HG02938 (cell line): Measurements from ENCODE around the gene CDC42BPA.
"Not testable (repeated sequence)": the region's sequence is repeated elsewhere in the genome, so short reads cannot be mapped to it uniquely, and the experiment has no call there.

Source experiments
- ATAC-seq: cut with Tn5 transposase; IDR thresholded peaks from one replicate; pipeline ENCODE4 v1.9.1; 2021; ENCODE audit warnings: mild to moderate bottlenecking, moderate library complexity; ENCODE audit not compliant: unreplicated experiment

CDC42BPA gene

DNA sequence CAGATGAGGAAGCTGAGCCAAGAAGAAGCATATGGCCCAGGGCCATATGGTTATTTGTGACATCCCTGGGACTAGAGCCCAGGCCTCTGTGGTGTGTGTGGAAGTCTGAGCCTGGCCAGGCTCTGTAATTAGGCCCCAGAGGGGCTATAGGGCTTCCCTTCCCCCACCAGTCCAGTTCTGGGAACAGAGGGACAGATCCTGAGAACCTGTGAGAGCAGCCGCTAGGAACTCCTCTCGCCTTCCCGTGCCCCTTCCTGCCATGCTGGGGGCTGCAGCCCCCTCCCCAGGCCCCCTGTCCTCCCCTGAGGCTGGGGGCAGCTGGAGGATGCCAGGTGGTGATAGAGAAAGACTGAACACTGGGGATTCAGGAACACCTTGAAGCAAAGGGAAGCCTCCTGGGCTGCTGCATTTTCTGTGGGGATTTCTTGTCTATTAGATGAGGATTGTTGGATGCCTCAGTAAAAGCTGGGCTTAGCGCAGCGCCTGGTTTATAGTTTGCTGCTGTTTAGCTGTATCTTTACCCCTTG is 344.9 kb downstream of the CDC42BPA start:
- ATAC-seq = no peak

DNA sequence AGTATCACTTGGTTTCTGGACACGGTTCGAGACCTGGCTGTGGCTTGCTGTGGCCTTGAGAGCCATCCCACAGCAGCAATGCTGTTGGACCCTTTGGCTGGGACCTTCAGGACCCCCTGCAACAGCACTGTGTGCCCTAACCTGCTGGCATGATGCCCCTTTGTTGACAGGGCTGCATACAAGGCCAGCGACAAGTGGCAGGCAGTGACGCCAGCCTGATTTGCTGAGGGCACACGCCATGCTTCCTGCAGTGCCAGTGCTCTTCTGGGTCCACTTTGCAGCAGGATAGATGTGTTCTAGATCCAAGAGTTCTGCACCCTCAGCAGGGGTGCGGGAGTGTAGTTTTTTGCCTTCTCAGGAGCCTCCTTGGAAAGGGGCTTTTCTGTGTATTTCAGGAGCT is 345.4 kb downstream of the CDC42BPA start:
- no peak for ATAC-seq

DNA sequence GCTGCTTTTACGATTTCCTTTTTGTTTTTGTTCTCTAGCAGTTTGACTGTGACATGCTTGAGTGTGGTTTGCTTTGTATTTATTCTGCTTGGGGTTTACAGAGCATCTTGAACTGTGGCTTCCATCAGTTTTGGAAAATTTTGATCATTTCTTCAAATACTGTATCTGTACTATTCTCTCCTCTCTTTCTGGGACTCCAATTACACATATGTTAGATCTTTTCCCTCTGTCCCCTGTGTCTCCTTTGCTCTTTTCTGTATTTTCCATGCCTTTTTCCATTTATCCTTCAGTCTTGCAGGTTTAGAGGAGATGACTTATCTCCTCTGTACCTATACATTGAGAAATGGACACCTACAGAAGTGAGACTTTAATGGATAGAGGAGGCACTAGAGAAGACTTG is 346.5 kb downstream of the CDC42BPA start:
- ATAC-seq = no peak

DNA sequence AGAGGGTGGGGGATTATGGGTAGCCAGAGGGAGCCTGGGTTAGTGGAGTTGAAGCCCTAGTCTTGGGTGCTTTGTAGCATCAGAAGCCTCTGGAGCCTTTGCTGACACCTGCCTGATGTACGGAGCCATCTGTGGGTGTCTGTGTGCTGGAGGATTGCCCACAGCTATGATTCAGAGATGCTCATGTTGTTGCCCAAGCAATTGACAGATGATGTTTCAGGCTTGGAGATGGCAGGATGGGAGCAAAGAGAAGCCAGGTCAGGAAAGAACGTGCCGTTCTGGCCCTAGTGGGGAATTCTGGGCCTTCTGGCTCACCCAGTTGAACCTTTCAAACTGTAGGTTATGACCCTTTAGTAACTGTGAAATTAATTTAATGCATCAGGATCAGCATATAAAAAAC is 350.6 kb downstream of the CDC42BPA start:
- ATAC-seq = no peak

DNA sequence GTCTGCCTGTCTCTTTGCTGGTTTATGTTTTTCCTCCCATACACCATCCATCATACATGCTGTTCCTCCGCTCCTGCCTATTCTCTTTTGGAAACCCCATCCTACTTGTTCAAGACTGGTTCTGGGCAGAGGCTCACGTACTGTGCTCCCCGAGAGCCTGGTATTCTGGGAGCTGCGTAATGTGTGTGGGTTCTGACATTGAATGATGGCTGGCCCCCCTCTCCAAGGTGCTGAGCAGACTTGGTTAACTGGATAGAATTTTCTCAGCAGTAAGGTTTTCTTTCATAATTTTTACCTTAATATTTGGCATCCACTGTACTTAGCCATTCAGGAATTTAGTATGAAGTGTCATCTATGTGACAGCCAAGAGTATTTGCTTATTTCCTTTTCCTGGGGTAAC is 351.6 kb downstream of the CDC42BPA start:
- no peak for ATAC-seq

DNA sequence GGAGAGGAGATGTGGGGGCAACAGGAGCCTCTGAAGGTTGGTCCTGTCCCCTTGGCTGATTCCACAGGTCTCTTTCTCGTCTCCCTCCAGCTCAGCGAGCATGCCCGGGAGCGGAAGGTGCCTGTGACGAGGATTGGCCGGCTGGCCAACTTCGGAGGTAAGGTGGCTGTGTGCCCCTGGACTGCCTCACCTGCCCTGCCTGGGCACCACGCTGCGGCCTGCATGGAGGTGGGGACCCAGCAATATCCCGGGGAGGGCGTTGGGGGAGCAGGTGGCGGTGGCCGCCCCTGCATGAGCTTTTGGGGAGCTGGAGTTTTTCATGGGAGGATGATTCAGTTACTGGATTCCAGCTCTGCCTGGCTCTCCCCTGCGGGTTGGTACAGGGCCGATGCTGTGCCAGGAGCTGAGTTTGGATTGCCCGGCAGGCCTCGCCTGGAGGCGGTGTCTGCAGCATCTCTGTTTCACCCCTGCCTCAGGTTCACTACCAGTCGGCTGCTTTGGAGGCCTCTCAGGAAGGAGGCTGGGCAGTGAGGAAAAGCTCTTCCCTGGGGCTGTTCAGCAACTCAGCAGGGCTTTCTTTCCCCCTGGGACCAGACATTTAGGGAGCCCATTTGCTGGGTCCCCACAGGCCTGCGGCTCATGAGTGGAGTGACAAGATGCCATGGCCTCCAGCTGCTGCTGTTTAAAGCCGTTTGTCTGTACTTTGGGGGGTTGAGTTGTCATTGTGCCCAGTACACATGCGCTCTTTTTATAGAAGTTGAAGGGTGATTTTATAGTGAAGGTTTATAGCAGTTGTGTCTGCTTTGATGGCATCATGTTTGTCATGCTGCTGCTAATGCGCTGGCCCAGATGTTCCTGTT is 352.5 kb downstream of the CDC42BPA start:
- no peak for ATAC-seq

DNA sequence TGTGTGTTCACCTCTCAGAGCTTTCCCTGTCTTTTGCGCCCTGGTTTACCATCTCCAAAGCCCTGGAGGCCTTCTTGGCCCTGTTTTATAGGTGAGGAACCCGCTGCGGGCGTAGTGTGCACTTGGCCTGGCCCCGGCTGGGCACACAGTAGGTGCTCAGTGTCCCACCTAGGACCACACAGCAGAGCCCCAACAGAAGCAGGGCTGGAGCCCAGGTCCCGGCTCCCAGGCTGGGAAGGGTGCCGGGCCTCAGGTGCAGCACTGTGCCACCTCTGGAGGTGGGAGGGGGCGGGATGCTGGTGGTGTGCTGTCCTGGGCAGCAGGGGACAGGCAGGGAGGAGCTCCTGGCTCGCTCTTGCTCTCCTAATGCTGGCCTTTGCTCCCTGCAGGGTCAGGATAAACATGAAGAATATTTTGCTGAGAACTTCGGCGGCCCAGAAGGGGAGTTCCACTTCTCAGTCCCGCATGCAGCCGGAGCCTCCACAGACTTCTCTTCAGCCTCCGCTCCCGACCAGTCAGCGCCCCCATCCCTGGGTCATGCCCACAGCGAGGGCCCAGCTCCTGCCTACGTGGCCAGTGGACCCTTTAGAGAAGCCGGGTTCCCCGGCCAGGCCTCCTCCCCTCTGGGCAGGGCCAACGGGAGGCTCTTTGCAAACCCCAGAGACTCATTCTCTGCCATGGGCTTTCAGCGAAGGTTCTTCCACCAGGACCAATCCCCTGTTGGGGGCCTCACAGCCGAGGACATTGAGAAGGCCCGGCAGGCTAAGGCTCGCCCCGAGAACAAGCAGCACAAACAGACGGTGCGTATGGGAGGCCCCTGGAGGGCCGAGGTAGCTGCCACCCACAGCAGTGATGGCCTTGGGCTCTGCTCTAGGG is 353.4 kb downstream of the CDC42BPA start:
- ATAC-seq = no peak

DNA sequence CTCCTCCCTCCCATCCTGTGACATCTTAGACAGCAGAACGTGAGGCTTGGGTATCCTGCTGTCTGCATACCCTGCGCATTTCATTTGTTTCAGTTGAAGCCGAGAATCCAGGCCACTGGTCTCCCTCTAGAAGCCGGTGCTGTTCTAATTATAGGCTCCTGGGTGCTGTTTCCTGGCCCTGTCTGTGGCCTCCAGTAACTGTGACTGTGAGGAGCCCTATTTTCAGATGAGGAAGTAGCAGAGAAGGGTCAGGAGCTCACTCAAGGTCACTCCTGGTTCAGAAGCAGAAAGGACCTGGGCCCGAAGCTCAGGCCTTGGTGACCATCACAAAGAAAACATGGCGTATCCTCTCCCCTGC is 354.2 kb downstream of the CDC42BPA start:
- ATAC-seq = no peak

DNA sequence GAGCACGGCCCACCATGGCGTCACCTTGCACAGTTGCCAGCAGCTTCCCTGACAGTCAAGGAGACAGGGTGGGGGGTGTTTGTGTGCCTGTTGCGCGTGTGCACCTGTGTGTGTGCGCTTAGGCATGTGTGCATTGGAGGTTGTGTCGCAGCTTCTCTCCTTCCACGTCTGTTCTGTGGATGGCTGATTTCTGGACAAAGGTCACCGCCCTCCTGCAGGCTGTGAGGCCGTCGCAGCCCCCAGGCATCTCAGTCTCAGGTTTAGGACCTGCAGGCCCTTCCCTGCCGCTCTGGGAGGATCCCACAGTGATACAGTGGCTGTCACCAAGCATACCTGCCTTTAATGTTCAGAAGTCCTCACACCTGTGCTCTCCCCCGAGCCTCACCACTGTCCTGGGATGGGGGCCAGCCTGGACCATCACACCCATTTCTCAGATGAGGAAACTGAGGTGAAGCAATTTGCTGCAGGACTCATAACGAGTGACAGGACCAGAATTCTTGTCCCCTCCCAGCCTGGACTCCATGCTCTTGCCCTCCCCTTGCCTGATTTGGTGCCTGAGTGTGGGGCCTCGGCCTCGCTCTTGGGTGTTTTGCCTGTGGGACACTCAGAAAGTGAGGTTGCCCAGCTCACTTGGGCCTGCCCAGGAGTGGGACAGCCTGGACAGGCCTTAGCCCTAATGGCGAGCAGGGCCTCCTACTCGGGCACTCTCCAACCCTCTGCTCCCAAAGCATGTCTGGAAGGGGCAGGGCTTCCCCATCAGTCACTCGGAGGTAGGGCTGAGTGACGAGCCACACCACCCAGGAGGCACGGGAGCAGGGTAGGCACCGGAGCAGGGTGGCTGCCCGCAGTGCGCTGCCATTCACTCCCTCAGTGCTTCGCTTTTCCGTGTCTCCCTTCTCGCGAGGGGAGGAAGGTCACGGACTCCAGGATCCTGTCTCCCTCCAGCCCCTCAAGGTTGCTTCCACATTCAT is 355.6 kb downstream of the CDC42BPA start:
- no peak for ATAC-seq

DNA sequence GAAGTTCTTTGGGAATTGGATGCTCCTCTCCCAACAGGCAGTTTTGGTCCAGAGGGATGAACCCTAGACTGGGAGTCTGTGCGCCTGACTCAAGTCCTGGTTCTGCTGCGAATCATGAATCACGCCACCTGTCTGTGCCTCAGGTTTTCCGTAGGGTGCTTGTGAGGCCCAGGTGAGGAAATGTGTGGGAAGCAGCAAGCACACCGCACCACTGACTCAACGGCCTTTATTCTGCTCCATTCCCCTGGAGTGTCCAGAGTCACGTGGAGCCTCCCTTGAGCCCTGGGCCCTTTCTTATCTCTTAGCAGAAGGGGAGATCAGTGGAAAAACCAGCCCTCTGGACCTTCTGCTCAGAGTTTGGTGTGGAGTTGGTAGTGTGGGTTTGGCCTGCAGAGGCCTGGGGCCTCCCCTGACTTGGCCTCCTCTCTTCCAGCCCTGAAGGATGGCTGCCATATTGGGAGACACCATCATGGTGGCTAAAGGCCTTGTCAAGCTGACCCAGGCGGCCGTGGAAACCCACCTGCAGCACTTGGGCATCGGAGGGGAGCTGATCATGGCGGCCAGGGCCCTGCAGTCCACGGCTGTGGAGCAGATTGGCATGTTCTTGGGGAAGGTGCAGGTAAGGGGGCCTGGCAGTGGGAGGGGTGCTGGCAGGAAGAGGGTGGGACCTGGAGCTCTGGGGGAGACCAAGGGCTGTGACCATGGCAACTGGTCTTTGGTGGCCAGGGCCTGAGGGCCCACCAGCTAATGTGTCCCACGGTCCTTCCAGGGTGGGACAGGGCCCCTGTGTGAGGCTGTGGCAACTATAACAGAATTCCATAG is 357.1 kb downstream of the CDC42BPA start:
- ATAC-seq = no peak

DNA sequence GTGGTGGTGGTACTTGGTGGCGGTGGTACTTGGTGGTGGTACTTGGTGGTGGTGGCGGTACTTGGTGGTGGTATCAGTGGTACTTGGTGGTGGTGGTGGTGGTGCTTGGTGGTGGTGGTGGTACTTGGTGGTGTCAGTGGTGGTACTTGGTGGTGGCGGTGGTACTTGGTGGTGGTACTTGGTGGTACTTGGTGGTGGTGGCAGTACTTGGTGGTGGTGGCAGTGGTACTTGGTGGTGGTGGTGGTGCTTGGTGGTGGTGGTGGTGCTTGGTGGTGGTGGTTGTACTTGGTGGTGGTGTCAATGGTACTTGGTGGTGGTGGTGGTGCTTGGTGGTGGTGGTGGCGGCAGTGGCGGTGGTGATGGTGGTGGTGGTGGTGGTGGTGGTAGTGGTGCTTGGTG is 358.0 kb downstream of the CDC42BPA start:
- ATAC-seq = no peak

DNA sequence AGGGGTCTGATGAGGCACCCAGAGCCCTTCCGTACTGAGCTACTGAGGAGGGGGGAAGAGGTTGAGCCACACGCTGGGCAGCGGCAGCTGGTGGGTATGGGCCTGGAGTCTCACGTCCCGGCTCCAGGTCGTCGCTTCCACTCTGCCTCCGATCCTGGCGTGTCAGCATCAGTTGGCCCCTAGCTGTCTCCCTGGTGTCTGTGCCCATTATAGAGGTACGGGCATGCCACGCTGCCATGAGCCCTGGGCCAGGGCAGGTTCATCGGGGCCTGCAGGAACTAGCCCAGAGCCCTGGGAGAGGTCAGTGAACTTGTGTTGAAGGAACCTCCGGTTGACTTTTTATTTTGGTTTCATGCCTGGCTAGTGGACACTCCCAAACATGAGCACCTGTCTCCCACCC is 360.0 kb downstream of the CDC42BPA start:
- no peak for ATAC-seq

DNA sequence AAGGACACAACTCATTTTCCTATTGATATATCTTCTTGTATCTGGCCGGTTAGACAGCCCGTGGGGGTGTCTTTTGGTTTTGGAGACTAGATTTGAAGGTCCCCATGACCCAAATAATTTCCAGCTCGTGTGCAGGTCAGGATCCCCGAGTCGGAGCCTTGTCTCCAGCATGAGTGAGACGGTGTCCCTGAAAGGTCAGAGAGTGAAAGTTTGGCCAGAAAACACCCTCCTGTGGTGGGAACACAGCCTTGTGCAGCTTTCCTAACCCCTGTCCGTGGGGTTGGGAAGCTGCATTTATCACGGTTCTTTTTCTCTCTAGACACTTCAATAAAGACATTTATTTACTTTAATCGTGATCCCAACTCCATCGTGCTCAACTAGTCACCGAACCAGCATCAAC is 360.6 kb downstream of the CDC42BPA start:
- no peak for ATAC-seq

DNA sequence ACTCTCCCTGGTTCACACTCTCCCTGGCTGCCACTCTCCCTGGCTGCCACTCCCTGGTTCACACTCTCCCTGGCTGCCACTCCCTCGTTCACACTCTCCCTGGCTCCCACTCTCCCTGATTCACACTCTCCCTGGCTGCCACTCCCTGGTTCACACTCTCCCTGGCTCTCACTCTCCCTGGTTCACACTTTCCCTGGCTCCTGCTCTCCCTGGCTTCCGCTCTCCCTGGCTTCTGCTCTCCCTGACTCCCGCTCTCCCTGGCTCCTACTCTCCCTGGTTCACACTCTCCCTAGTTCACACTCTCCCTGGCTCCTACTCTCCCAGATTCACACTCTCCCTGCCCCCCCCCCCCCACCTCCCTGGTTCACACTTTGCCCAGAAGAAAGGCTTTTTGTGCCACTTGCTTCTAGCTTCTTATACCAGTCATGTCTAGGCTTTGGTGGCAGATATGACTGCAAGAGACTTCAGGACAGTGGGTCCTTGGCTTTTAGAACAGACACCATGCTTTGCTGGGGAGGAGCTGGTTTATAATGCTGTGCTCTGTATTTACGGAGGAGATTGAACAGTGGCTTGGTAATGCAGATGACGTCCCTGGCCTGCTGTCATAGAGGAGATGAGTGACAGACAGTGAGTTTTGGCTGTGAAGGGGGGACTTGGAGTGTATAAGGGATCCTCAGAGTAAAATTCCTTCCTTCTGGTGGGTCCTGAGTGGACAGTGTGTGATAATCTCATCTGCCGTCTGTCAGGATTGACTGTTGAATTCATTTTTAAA is 361.2 kb downstream of the CDC42BPA start:
- ATAC-seq = no peak

DNA sequence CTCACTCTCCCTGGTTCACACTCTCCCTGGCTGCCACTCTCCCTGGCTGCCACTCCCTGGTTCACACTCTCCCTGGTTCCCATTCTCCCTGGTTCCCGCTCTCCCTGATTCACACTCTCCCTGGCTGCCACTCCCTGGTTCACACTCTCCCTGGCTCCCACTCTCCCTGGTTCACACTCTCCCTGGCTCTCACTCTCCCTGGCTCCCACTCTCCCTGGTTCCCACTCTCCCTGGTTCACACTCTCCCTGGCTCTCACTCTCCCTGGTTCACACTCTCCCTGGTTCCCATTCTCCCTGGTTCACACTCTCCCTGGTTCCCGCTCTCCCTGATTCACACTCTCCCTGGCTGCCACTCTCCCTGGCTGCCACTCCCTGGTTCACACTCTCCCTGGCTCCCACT is 362.4 kb downstream of the CDC42BPA start:
- not testable (repeated sequence) for ATAC-seq

DNA sequence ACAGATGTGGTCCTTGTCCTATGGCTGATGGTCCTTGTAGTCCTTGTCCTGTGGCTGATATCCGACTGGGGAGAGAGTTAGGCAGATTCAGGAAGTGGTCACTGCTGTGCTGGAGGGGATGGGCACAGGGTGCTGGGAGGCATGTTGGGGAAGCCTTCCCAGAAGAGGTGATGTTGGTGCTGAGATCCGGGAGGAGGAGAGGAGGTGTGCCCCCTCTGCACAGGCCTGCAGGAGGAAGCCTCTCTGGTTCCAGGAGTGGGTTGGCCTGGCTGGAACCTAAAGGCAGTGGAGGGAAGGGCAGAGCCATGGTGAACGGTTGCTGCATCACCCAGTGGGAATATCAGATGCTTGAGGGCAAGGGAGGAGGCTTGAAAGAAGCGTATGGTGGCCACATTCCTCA is 363.5 kb downstream of the CDC42BPA start:
- ATAC-seq = no peak

DNA sequence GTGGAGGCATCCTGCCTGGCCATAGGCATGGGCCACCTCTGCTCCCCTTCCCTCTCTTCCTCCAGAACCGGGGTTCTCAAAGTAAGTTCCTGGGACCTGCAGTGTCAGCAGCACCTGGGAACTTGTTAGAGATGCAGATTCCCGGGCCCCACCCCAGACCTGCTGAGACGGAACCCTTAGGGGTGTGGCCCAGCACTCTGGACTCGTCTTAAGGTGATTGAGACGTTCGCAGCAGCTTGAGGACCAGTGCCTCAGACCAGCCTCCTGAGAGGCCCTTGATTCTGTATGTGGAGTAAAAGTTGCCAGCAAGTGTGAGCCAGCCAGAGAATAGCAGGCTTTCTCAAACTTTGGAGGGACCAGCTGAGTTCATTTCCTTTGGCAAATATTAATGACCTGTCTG is 364.0 kb downstream of the CDC42BPA start:
- no peak for ATAC-seq

DNA sequence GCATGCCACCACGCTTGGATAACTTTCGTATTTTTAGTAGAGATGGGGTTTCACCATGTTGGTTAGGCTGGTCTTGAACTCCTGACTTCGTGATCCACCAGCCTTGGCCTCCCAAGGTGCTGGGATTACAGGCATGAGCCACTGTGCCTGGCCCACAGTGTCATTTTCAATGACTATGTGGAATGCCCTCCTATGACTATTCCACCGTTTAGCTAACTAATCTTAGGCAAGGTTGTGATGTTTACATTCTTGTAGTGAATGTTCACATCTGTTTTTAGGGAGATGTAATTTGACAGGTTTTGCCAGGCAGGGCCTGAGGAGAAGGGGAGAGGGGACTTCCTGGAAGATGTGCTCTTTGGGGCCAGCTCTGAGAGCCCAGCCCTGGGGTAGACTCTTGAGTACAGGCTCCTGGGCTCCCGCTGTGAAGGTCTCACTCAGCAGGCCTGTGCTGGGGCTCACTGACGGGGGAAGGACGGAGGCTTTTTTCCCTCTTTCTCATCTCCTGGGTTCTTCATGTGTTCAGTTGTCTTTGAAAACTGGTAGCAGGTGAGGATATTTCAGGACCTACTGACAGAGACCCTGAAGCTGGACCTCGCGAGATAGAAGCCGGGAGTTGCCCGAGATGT is 365.0 kb downstream of the CDC42BPA start:
- ATAC-seq = no peak

DNA sequence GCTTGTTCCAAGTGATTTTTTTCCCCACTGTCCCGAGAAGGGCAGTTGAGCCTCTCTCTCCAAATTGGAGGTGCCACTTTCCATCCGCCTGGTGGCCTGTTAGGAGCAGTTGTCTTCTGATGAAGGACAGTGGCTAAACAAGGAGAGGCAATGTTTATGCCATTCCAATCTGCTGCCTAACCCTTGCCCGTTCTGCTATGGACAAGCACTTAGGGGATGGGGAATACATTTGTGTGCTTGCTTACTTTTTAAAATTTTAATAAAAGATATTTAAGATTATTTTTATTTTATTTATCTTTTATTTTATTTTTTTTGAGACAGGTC is 366.2 kb downstream of the CDC42BPA start:
- no peak for ATAC-seq
